Hypothalamus (tissue), 51 donors: Measurements from ENCODE around the gene ZNF608.

Experiments used
- DNase-seq, 51 donors: peaks; one replicate each; lab custom pipeline; 2025; lab: John Stamatoyannopoulos, UW

Gene ZNF608

DNA sequence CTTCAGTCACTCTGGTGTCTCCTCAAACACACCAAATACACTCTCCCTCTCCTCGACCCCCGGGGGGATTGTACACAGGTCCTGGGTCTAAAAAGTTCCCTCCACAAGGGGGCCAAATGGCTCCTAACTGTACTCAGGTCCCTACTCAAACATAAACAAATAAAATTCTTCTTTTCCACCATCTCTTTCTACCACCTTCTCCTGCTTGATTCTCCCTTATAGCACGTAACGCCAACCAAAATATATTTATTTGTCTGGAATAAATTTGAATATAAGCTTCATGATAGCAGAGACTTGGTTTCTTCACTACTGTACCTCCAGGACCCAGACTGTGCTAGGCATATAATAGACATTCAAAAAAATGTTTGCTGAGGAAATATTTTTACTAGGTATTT lies 21.4 kb downstream of the ZNF608 start:
- no peak for DNase-seq

DNA sequence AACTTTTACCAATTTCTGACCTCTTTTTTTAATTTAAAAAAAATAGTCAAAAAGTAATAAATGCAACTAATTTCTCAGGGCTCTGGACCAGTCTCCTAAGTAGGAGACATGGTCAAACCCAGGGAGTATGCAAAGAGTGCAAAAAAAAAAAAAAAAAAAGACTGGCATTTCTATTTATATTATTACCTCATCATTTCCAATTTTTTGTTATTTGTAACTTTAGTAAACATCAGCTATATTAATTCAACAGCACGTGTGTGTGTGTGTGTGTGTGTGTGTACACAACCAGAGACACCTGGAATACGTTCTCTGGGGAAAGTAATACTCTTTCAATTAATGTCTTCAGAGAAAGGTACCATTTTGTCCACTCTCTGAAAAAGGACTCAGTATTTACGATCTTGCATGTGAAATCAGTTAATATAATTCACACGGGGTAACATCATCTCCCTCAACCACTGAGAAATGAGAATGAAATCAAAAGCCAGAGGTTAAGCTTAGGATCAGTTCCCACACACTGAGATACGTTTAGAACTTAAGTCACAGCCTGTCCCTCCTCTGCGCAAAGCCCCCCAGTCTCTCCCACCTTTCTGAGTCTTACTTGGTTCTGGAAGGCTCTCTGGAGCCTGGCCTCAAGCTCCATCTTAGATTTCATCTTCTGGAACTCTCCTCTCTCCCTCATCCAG lies 21.9 kb downstream of the ZNF608 start:
- no peak for DNase-seq

DNA sequence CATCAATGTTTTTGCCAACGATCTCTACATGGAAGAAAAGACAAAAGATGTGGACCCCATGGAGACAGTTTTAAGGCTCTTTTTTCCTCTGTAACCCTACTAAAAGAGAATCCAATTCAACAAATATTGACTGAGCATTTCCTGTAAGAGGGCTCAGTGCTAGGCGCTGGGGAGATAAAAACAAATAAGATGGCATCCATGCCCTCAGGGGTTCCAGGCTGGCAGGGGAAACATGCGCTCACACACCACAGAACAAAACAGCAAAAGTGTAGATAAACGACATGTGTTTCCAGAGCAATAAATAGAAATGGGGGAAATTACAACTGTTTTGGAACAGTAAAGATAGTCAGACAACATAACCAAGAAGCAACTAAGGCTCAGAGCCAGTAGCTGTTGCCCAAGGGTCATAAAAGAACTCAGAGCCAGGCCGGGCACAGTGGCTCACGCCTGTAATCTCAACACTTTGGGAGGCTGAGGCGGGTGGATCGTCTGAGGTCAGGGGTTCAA lies 25.2 kb downstream of the ZNF608 start:
- no peak for DNase-seq

DNA sequence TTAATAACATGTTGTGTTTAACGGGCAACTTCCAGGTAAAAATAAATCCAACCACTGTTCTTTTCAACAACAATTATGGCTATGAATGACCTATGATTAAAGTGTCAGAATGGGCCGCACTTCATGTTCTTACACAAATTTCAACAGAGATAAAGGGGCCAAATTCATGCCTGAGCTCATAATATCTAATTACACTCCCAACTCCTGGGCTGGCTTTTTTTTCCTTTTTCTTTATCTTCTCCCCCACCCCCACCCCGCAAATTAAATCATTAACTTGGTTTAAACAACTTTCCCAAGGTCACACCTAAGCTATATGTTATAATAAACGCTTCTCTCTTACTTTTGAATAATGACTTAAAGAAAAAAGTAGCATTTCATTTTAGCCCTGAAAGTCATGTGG lies 25.8 kb downstream of the ZNF608 start:
- DNase-seq, result no peak

DNA sequence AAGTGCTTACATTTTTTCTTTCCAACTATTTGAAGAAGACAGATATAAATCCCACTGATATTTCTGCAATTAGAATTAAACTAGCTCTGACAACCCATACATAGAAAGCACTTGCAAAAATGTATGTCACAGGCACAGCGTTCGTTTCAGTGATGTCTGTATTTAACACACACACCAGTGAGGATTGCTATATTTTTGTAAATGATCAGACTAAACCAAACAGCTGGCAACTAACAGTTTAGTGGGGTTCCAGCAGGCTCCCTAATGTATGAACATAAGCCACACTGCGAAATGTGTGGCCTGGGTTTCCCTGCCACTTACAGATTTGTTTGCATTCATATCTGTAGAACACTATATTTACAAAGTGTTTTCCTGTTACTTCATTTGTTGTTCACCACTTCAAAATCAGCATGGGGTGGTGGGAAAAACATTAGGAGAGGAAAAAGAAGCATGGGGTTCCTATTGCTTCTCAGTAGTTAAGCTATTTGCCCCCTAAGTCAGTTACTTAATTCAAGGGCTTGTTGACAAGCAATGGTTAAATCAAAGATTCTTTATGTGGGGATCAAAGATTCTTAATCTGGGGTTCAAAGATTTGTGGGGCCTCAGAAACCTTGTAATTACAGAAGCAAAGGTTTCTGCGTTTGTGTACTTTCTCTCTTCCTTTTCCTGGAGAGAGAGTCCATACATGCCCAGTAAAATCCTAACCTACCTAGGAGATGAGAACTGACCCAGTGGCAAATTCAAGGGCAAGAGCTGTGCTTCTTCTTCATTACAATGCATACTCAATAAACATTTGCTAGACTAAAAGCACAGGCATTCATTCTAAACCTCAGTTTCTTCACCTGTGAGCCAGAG lies 27.1 kb downstream of the ZNF608 start:
- no peak for DNase-seq

DNA sequence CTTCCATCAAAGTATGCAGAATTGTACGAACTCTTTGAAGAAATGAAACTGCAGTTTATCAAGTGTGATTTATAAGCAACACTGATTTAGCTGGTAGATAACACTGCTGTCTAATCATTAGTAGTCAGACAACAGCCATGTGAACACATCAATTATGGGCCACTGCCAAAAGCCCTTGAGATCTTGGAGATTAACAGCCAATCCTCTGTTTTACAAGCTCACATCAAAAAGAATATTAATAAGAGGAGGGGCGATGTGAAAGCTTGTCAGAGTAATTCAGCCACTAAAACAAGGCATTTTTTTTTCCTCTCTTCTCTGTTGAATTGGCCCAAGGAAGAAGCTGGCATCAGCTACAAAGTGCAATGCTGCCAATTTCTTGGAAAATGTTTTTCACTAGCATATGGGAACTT lies 28.1 kb downstream of the ZNF608 start:
- DNase-seq, result peak in 19 of 51 donors; percentile 3 to 76 (median 32)

DNA sequence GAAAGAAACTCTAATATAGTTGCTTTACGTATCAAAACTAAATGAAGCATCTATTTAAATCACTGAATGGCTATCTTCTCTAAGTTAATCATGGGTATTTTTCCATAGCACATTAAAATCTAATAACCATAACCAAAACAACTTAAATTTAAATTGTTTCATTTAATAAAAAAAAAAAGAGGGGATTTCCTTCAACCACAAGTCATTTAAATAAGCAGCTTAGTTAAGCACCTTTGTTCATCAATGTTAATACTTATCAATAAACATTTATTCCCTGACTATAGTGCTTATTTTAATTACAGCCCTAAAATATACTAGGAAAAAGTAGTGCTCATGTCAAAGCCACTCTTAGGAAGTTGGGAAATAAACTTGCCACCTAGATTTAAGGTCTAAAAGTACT lies 30.3 kb downstream of the ZNF608 start:
- no peak for DNase-seq

DNA sequence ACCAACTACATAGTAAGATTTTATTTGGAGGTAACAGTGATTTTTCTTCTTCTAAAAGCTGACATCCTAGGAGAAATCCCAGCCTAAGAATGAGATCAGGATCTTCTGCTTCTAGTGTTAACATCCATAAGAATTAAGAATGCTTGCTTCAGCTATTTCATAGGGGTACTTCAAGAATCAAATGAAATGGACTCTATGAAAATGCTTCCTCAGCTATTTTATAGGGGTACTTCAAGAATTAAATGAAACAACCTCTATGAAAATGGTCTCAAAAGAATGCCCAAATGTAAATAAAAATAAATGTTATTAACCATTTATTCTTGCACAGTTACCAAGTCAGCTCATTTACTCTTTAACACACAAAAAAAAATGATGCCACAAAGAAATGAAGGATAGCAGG lies 31.5 kb downstream of the ZNF608 start:
- DNase-seq, result no peak

DNA sequence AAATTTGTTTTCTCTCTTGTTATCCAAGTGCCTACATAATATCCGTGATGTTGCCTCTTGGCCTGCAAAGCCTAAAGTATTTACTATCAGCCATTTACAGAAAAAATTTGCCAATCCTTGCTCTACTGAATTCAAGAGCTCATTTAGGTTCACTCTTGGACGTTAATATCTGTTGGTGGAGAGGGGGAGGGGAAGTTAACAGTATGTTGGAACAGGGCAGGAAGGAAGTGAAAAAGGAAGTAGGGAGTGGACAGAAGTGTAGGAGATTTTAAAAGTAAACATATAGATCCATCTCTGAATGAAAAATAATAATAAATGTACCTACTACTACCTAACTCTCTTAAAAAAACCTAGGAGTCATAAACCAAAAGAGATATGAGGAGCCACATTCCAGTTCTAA lies 32.8 kb downstream of the ZNF608 start:
- DNase-seq, result no peak

DNA sequence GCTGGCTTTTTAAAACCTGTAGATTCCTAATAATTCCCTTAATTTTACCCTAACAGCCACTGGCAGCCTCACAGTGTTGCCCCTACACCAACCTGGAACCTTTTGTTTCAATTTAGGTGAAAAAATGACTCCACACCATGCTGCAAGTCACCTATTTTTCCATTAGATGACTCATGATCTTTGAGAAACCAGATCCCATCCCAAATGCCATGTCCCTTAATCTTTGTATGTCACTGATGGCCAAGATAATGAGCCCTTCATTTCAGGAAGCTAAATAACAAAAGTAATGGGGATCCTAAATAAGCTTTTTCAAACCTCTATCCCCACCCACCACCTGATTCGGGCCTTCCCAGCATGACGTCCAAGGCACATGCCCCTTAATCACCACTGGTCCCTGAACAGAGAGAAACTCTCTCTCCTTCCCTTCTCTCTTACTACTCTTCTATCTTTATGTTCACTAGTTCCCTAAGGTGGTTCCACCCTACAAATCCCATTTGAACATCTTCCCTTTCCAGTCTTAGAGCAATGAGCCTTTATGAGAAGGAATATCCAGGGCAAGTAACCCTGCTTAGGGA lies 33.6 kb downstream of the ZNF608 start:
- no peak for DNase-seq

DNA sequence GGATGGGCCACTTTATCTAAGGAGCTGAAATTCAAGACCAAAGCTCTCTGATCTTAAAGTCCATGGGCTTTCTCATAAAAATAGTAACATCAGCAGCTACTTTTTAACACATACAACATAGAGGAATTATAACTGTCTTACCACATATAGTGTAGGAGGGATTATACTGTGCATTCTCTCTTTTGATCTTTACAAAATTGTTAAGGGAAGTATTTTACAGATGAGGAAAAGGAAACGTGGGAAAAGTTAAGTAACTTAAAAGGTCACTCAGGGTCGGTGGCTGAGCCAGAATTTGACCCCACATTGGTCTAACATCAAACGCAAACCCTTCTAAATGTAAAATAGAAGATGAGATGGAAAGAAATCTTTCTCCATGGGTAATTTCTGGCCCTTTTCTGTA lies 38.4 kb downstream of the ZNF608 start:
- no peak for DNase-seq

DNA sequence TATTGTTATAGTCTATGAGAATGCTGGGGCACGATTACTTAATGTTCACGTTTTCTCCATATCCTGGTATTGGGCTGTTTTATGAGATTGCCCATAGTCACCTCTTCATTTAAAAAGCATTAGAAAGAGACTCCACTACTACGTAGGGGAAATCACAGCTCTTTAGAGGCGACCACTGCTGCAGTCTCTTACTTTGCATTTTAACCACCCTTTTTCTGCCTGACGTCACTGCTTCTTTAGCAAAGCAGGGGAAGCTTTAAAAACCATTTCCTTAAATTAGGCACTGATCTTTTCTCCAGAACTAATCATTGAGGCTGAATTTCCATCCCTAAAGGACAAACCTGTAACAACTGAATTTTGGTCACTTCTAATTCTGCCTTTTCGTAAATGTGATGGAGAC lies 38.9 kb downstream of the ZNF608 start:
- no peak for DNase-seq

DNA sequence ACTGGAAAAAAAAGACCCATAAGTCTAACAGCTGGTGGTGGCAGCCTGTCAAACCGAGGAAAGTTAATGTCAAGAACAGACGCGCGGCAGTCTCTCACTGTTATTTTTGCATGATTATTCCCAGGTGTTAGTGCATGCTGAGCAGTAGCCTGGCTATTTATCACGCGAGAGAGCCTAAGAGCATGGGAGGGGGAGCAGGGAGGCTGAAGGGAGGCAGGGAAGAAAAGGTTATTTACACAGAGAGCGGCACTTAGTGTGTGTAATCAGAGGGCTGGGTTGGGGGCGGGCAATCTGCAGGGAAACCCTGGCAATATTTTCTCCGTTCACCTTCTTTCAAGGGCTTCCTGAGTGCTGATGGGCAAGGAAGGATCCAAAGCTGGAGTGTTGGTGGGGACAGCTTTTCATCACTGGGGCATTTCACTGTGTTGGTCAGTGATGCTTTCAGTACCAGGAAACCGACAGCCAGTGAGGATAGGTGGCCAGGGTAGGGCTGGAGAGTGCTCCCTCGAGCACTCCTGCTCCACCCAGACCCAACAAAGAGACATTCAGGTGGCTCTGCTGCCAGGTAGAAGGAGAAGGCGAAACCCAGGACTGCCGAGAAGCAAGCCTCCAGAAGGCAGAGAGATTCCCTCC lies 39.6 kb downstream of the ZNF608 start:
- peak in 1 of 51 donors; percentile 23 for DNase-seq

DNA sequence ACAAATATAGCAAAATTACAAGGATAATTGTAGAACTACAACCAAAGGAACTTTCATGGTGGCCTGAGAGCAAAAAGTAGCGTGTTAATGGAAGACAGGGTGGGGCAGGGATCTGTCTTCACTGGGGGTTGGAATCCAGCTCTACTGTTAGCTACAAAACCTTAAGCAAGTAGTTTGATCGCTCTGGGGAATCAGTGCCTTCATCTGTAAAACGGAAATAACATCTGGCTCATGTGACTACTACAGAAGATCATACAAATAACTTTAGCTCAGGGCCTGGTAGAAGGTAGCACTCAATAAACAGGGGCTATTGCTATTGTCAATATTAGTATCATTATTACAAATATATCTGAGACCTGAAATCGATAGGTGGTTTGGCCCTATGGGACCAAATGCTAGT lies 40.4 kb downstream of the ZNF608 start:
- no peak for DNase-seq

DNA sequence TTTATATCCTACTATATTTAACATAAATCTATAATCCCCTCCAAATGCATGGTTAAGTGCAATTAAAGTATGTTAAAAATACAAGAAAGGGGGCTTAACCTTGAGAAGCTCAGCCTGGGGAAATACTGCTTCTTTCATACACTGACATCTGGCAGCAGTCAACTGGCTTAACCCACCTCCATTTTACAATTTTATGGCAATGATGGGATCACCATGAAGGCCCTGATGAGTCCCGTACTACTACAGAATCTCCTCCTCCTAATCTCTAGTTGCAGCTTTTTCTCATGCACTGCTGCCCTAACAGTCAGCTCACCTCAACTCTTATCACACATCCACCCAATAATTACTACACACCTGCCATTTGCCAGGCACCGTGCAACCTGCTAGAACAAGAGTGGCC lies 40.9 kb downstream of the ZNF608 start:
- no peak for DNase-seq

DNA sequence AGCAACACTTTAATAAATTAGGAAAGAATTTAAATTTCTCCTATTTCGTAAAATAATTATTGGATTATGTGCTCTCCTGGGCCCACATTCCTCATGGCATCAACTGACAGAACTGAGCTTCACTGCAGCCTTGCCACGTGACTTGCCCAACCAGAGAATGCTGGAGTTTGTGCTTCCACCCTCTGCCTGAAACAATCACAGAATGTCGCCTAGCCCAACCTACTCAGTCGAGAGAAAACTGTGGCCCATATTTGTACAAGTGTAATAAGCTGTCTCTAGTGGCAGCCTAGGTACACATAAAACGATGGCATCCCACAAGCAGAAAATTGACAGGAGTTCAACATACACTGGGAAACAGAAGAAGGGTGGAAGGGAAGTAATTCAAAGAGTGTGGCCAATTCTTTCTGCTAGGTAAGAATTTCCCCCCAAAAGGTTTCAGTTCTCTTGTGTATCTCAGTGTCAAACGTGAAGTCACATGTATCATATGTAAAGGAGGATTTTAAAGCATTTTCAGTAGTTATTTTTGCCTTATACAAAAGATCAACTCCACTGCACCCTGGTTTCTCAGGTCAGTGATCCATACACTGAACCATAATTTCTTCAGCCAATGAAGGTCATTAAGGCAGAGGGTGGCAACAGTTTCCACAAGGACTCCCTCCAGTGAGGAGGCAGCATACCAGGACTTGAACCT lies 41.7 kb downstream of the ZNF608 start:
- DNase-seq, result peak in 6 of 51 donors; percentile 5 to 23 (median 17)

DNA sequence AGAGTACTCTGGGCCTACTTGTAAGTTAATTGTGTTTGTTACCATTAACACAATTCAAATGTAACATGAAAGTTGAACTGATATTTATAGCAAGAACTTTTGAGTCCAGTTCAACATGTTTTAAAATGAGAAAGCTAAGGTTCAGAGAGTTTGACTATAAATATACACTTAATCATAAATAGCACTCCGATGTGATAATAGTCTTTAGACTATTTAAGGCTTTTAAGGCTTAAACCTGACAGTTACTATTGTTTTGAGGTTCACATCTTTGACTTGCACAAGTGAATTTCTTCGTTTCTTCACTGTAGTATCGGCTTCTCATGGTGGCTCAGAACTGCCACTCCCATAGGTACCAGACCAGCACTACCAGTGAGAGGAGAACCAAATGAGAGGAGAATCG lies 42.4 kb downstream of the ZNF608 start:
- DNase-seq, result no peak

DNA sequence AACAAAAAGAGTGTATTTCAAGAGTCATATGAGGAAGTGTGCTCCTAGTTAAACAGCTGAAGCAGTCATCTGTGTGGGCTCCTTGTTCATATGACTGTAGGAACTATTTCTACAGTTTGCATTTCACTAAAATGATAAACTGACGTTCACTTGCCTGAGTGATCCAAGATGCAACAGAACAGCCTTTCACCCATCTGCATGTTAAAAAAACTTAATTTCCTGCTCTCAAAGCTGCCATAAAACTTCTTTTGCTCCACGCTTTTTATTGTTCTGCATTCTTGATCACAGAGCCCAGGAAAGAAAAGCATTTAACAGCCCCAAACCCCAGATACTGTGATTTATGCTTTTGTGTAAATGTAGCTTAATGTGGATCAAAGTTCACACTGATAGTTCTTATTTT lies 43.9 kb downstream of the ZNF608 start:
- DNase-seq, result no peak

DNA sequence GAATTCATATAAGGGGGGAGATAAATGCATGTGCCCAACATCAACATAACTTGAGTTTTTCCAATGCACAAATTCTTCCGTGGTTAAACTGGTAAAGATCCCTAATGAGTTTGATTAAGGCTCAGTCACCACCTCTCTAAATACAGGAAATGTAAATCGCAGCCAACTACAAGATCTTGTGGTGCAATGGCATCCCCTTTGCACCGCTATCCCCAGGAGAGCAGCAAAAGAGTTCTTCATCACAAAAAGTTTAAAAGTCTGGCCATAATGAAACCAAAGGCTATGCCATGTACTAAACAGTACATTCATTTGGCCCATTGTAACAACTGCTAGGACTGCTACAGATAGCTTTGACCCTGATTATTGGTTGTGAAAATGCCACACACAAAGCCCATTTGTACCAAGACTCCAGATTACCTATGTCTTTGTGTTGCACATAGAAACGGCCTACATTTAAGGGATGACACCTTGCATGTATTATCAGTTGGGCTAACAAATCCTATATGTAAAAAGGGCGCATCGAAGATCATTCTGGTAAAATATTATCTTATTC lies 44.5 kb downstream of the ZNF608 start:
- DNase-seq, result no peak

DNA sequence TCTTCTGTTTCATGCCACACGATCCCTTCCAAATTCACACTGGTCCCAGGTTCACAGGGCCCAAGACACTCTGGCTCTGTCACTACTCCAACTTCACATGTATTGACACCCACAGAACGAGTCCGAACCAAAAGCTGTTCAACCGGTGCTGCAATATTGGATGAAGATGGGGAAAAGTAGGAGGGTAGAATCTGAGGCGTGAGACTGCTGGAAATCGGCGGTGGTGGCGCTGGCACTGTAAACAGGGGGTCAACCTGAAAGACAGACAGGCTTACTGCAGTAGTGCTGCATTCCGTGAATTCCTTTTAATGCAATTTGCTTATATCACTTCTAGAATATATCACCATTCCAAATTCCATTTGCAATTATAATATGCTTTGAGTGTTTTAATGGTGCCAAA lies 45.4 kb downstream of the ZNF608 start:
- DNase-seq, result no peak
